ENCODE data around the gene CAMK2A. TPM values are rescaled to one million over a fixed set of nuclear protein-coding genes. Genes with fewer than 3 reads are reported as not detected.

The CAMK2A gene
- total and polyA plus RNA-seq, 3 donors from 2014 or later, result 0.24 to 0.70 (median 0.25) TPM

DNA sequence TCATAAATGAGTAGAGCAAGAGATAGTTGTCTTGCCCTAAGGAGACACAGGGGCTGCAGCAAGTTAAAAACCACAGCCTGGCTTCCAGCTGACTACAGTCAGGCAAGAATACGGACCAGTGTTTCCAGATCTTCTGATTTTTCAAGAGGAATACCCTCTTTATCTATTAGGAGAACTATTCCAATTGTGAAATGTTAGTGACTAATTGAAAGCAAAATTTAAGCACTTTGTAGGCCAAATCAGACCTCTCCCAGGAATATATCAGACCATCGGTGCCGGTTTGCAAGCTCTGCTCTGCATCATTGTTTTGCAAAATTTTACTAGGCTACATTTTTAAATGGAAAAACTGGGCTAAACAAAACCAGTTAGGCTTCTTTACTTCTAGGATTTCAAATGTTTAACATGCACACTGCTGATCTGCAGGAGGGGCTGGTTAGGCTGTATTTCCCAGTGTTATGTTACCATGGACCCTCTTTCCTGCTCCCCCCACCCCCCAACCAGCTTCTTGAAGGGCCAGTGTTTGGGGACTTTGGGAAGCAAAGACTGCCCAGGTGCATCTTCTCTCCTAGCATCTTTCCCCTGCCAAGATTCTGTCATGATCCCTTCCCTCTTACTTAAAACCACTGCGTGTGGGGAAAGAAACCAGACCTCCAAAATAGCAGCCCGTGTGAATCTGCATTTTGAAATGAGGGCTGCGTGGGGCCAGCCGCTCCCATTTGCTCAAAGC lies 14.2 kb upstream of the CAMK2A start:
- intact Hi-C loops (cut with DNase I; ENCODE audit: low total_unique reads), result no loop called here
- H3K4me3 ChIP-seq, result no peak overlapping the region
- no peak overlapping the region for H3K27ac ChIP-seq
- no peaks in the 10 kb centered on the region for H3K9me3 ChIP-seq
- H3K4me1 ChIP-seq, result peaks cover 3% of the 10 kb centered on the region
- no peaks in the 10 kb centered on the region for H3K27me3 ChIP-seq
- no peak for DNase-seq
- WGBS, 2 donors, result 74% methylated on average over 7 of the region's 7 CpGs
- H3K36me3 ChIP-seq (ENCODE audit: low read depth, missing control alignments), result no peaks in the 10 kb centered on the region
- TF ChIP-seq POLR2A (IDR thresholded peaks at IDR 0.05), result no peak
- TF ChIP-seq, protein P1, sequence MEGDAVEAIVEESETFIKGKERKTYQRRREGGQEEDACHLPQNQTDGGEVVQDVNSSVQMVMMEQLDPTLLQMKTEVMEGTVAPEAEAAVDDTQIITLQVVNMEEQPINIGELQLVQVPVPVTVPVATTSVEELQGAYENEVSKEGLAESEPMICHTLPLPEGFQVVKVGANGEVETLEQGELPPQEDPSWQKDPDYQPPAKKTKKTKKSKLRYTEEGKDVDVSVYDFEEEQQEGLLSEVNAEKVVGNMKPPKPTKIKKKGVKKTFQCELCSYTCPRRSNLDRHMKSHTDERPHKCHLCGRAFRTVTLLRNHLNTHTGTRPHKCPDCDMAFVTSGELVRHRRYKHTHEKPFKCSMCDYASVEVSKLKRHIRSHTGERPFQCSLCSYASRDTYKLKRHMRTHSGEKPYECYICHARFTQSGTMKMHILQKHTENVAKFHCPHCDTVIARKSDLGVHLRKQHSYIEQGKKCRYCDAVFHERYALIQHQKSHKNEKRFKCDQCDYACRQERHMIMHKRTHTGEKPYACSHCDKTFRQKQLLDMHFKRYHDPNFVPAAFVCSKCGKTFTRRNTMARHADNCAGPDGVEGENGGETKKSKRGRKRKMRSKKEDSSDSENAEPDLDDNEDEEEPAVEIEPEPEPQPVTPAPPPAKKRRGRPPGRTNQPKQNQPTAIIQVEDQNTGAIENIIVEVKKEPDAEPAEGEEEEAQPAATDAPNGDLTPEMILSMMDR (IDR thresholded peaks at IDR 0.05), result no peak

- 8 to 18% methylated on average over 14 to 16 of the region's 16 CpGs for WGBS, 2 donors
- Histone ChIP-seq H3K36me3 (ENCODE audit: low read depth, missing control alignments) (no peaks in the 10 kb centered on the region), H3K27me3 (no peaks in the 10 kb centered on the region), H3K27ac (no peak overlapping the region), H3K9me3 (no peaks in the 10 kb centered on the region), H3K4me1 (peaks cover 3% of the 10 kb centered on the region), H3K4me3 (peak overlapping the region in 1 of 2 donors; percentile 52)
- intact Hi-C loops (cut with DNase I; ENCODE audit: low total_unique reads), result no loop called here
- no peak for DNase-seq
- TF ChIP-seq, protein P1 (IDR thresholded peaks at IDR 0.05), result no peak
- TF ChIP-seq POLR2A (IDR thresholded peaks at IDR 0.05), result no peak
These were observed 13.6 kb upstream of the CAMK2A start for GRCh38 chr5:150303070-150303615.

GRCh38 chr5:150302301-150303069 lies 12.9 kb upstream of the CAMK2A start, which contains the start of gene ARSI:
TSS of gene ARSI (minus strand) at chr5:150302905. CDS start at chr5:150302373, 532 bp downstream.
- Histone ChIP-seq H3K27ac (no peak within 1 kb of the TSS), H3K4me3 (peak within 1 kb of the TSS; percentile 18 to 52), H3K27me3 (no peaks in the 10 kb centered on the region), H3K4me1 (peaks cover 3% of the 10 kb centered on the region), H3K36me3 (ENCODE audit: low read depth, missing control alignments) (no peaks in the 10 kb centered on the region), H3K9me3 (no peaks in the 10 kb centered on the region)
- 0 to 1% methylated on average over 23 to 57 of the region's 63 CpGs for WGBS, 2 donors
- no peak for DNase-seq
- intact Hi-C loops (cut with DNase I; ENCODE audit: low total_unique reads), result no loop called here
- TF ChIP-seq, protein P1 (IDR thresholded peaks at IDR 0.05), result no peak
- no peak for TF ChIP-seq POLR2A (IDR thresholded peaks at IDR 0.05)

- Histone ChIP-seq H3K27me3 (no peaks in the 10 kb centered on the region), H3K27ac (no peak overlapping the region), H3K4me1 (peaks cover 3% of the 10 kb centered on the region), H3K36me3 (ENCODE audit: low read depth, missing control alignments) (no peaks in the 10 kb centered on the region), H3K9me3 (no peaks in the 10 kb centered on the region), H3K4me3 (peak overlapping the region; percentile 18 to 52)
- 25 to 56% methylated on average over 9 to 22 of the region's 22 CpGs for WGBS, 2 donors
- no peak for DNase-seq
- intact Hi-C loops (cut with DNase I; ENCODE audit: low total_unique reads), result no loop called here
- no peak for TF ChIP-seq POLR2A (IDR thresholded peaks at IDR 0.05)
- TF ChIP-seq, protein P1 (IDR thresholded peaks at IDR 0.05), result no peak
These were observed 12.3 kb upstream of the CAMK2A start for GRCh38 chr5:150301901-150302300.

Data from testis (tissue), 3 donors.